Activated CD4-positive, CD25-positive, alpha-beta regulatory T cell treated with anti-CD3 and anti-CD28 coated beads, Interleukin-2, amount 50 U/mL, for 72 hours (primary cell): ENCODE data around the gene RBBP8.

ENCODE experiments used
- DNase-seq: peaks from one replicate; pipeline ENCODE4 v3.0.0; 2021

The RBBP8 gene

GRCh38 chr18:23003289-23003688, 70.2 kb downstream of the RBBP8 start:
- no peak for DNase-seq

- no peak for DNase-seq
These were observed 79.1 kb downstream of the RBBP8 start for GRCh38 chr18:23012249-23012648.

DNA sequence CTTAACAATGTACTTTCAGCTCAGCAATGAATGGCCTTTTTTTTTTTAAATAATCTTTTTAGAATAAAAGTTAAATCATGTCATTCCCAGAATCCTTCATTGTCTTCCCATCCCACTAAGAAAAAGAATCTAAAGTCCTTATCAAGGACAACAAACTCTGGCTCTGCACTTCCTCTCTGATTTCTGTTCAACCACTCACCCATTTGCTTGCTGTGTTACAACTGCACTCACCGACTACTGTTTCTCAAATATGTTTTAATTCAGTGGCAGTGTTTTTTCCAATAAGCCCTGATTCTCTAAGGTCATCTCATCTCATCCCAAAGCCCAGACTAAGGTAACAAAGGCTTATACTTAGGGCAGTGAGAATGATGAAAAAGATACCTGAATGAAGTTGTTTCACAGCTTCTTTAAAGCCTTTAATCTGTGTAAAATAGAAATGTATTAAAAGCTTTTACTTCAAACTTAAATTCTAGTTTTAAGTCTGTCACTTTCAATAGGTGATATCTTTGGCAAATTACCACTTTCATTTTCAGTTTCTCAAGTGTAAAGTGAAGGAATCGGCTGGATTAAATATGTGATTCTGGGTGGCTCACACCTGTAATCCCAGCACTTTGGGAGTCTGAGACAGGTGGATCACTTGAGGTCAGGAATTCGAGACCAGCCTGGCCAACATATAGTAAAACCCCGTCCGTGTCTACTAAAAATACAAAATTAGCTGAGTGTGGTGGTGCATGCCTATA, 87.6 kb downstream of the RBBP8 start:
- DNase-seq = no peak

DNA sequence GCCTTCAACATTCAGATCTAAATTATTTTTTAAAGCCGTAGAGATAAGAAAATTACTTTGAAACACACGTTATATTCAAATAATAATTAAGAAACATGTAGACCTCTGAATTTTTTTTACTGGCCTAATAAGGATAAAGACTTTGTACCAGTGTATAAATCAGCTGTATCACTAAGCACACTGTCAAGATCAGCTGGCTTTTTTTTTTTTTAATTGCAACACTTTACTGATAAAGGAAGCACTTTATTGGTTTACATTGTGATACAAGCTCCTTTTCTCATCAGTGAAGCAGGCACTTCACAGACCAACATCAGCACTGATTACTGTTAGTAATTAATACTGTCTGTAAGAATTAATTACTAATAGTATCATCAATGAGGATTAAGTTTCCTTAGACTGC, 88.5 kb downstream of the RBBP8 start:
- no peak for DNase-seq

- DNase-seq = no peak
These were observed 99.0 kb downstream of the RBBP8 start for GRCh38 chr18:23032030-23032582.

DNA sequence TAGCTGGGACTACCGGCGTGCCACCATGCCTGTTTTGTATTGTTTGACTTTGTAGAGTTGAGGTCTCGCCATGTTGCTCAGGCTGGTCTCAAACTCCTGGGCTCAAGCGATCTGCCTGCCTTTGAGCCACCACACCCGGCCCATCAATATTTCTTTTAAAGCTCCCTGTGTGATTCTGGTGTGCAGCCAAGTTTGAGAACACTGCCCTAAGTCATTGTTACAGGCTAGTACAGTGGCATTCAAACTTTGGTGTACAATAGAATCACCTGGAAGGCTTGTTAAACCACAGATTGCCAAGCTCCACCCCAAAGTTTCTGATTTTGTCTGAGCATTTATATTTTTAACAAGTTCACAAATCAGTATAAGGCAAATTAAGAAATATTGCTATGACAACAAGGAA, 99.9 kb downstream of the RBBP8 start:
- DNase-seq = no peak

- no peak for DNase-seq
These were observed 103.6 kb downstream of the RBBP8 start for GRCh38 chr18:23036660-23037201.

GRCh38 chr18:23037646-23038045, 104.5 kb downstream of the RBBP8 start:
- no peak for DNase-seq

- DNase-seq = no peak
These were observed 105.6 kb downstream of the RBBP8 start for GRCh38 chr18:23038712-23039111.

- DNase-seq = no peak
These were observed 109.0 kb downstream of the RBBP8 start for GRCh38 chr18:23042133-23042532.

GRCh38 chr18:23043803-23044376, 110.8 kb downstream of the RBBP8 start:
- no peak for DNase-seq

DNA sequence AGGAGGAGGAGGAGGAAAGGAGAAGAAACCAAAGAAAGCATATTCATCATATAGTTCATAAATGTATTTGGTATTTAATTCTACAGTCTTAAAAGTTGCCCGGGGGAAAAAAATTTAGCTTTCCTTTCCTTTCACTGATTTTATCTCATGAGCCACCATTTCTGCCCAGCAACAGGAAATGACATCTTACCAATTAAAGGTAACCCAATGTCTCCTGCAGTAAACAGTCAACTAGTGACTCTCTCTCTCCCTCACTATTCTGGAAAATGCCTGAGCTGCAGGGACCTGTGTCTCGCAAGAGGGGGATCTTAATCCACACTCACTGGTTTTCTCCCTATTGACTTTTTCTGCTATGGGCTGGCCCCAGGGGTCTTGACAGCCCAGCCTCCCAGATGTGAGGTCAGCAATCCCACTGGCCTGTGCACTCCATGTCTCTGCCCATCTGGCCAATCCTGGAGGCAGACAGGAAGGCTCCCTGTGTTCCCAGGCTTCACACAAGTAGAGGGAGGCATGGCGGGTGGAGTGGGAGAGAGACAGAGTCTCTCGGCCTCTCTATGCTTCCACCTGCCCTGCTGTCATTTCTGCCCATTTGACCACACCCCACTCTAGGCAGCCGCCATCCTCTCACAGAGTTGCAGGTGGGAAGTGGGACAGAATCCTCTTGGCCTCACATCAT, 116.7 kb downstream of the RBBP8 start:
- DNase-seq = no peak

GRCh38 chr18:23053776-23054457, 120.8 kb downstream of the RBBP8 start:
- no peak for DNase-seq

DNA sequence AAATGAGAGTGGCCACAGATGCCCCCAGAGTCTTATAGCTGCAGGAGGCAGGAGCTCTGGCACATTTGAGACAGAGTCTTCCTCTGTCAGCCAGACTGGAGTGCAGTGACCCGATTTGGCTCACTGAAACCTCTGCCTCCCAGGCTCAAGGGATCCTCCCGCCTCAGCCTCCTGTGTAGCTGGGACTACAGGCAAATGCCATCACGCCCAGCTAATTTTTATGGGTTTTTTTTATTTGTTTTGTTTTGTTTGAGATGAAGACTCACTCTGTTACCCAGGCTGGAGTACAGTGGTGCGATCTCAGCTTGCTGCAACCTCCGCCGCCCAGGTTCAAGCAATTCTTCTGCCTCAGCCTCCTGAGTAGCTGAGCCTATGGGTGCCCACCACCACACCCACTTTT, 121.4 kb downstream of the RBBP8 start:
- no peak for DNase-seq

- DNase-seq = no peak
These were observed 123.2 kb downstream of the RBBP8 start for GRCh38 chr18:23056315-23056714.

GRCh38 chr18:23057096-23057495, 124.0 kb downstream of the RBBP8 start:
- DNase-seq = no peak

GRCh38 chr18:23058746-23059415, 125.8 kb downstream of the RBBP8 start:
- no peak for DNase-seq

DNA sequence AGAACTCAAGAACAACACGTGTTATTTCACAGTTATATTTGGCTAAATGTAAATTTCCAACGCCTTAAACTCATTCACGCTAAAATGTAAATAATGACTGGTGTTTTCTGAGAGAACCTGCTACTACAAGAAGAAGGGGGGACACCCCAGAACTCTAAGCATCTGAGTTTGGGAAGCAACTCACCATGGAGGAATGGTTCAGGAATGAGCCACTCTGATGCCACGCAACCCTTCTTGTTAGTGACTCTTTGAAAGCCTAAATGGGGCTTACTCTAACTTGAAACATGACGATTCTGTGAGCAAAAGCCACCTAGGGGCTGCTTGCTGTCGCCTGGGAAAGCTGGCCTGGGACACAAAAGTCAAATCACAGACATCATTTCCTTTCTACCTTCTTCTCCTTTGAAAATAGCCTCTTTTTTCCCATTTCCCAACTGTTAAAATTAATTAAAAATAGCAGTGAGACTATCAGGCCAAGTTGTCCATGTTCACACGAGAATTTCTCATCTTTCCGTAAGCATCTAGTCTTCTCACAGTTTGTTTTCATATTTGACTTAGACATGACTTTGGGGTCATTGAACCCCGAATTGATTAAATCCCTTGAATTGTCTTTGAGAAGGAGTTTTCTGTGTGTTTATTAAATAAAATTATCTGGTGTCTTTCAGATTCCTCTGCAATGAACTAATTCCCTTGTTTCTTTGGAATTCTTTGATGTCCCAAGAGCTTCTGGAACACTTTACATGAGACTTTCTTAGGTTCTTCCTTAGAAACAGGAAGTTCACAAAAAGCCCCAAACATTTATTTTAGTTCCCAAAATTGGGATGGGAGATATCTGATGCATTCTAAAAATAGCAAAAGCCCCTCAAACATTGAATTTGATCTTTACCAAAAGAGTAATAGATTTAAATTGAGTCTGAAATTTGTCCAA, 126.7 kb downstream of the RBBP8 start:
- DNase-seq = no peak

DNA sequence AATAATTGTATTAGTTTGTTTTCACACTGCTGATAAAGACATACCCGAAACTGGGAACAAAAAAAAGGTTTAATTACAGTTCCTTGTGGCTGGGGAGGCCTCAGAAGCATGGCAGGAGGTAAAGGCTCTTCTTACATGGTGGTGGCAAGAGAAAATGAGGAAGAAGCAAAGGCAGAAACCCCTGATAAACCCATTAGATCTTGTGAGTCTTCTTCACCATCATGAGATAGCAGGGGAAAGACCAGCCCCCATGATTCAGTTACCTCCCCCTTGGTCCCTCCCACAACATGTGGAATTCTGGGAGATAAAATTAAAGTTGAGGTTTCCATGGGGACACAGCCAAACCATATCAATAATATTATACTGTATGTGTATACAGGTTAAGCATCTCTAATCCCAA, 128.9 kb downstream of the RBBP8 start:
- DNase-seq = no peak

DNA sequence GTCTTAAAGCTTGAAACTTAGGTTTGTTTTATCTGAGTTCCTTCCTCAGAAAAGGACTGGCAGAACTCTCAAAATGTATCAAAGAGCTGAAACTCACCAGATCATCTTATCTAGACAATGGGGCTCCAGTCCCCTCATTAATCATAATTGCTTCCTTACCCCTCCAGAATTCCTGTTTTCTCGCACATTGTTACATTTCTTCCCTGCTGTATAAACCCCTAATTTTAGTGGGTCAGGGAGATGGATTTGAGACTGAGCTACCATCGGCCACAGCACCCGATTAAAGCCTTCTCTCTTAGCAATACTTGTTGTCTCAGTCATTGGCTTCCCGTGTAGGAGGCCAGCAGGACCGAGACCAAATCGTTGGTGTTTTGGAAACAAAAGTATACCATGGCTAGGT, 130.4 kb downstream of the RBBP8 start:
- DNase-seq = no peak

GRCh38 chr18:23065234-23065806, 132.2 kb downstream of the RBBP8 start:
- DNase-seq = no peak
